GM23248 (cell line): Measurements from ENCODE around the gene ANKS1B. TPM values are rescaled to one million over a fixed set of nuclear protein-coding genes. Genes with fewer than 3 reads are reported as not detected.

Source experiments
- DNase-seq: peaks from one replicate; pipeline ENCODE4 v3.0.0-alpha.2; 2015
- H2AFZ ChIP-seq: fragments of 200-600 bp; sonication (generic); 2 replicates; pipeline ENCODE4 v1.6.1; 2016; ENCODE audit warnings: antibody characterized with exemption
- H3F3A ChIP-seq: fragments of 200-600 bp; sonication (generic); 2 replicates; pipeline ENCODE4 v1.6.1; 2016; ENCODE audit warnings: mild to moderate bottlenecking, antibody characterized with exemption, mixed run types; ENCODE audit not compliant: insufficient read depth
- H3K27ac ChIP-seq: fragments of 200-600 bp; sonication (generic); 2 replicates; pipeline ENCODE4 v1.5.1; 2016; ENCODE audit warnings: mild to moderate bottlenecking
- H3K27me3 ChIP-seq: fragments of 200-600 bp; sonication (generic); replicated peaks from 2 replicates; pipeline ENCODE4 v1.6.1; 2016; ENCODE audit warnings: mild to moderate bottlenecking; ENCODE audit not compliant: insufficient read depth
- H3K36me3 ChIP-seq: fragments of 200-600 bp; sonication (generic); 2 replicates; pipeline ENCODE4 v1.6.1; 2016; ENCODE audit warnings: low read depth, mild to moderate bottlenecking
- H3K4me1 ChIP-seq: fragments of 200-600 bp; sonication (generic); 2 replicates; pipeline ENCODE4 v1.6.1; 2016; ENCODE audit warnings: mild to moderate bottlenecking; ENCODE audit not compliant: insufficient read depth
- H3K4me2 ChIP-seq: fragments of 200-600 bp; sonication (generic); one replicate; pipeline ENCODE4 v1.6.1; 2016; ENCODE audit warnings: mild to moderate bottlenecking; ENCODE audit not compliant: unreplicated experiment
- H3K4me3 ChIP-seq: fragments of 200-600 bp; sonication (generic); 2 replicates; pipeline ENCODE4 v1.5.1; 2016; ENCODE audit warnings: mild to moderate bottlenecking
- H3K79me2 ChIP-seq: fragments of 200-600 bp; sonication (generic); 2 replicates; pipeline ENCODE4 v1.6.1; 2016; ENCODE audit warnings: mild to moderate bottlenecking; ENCODE audit not compliant: insufficient read depth
- H3K9ac ChIP-seq: fragments of 200-600 bp; sonication (generic); 2 replicates; pipeline ENCODE4 v1.6.1; 2016; ENCODE audit warnings: mild to moderate bottlenecking
- H3K9me2 ChIP-seq: fragments of 200-600 bp; sonication (generic); 2 replicates; pipeline ENCODE4 v1.6.1; 2016; ENCODE audit warnings: mixed run types, mild to moderate bottlenecking, moderate library complexity; ENCODE audit not compliant: insufficient read depth
- H3K9me3 ChIP-seq: fragments of 200-600 bp; sonication (generic); one replicate; pipeline ENCODE4 v1.6.1; 2017; ENCODE audit warnings: low read depth
- H4K20me1 ChIP-seq: fragments of 200-600 bp; sonication (generic); 2 replicates; pipeline ENCODE4 v1.6.0; 2016; ENCODE audit not compliant: insufficient read depth
- EZH2 ChIP-seq: fragments of 200-600 bp; sonication (generic); IDR thresholded peaks from 2 replicates; pipeline ENCODE4 v1.6.1; 2018; ENCODE audit warnings: antibody characterized with exemption, mild to moderate bottlenecking; ENCODE audit not compliant: insufficient read depth, poor library complexity, severe bottlenecking
- EZH2phosphoT487 ChIP-seq: fragments of 200-600 bp; sonication (generic); IDR thresholded peaks from 2 replicates; pipeline ENCODE4 v1.6.1; 2018; ENCODE audit warnings: antibody characterized with exemption, moderate library complexity, mild to moderate bottlenecking, low read depth; ENCODE audit not compliant: insufficient read depth
- WGBS, 2 experiments: methylation state at CpG; one replicate each; pipeline ENCODE4 v1.1.6; 2015 to 2017; ENCODE audit warnings: low lambda C conversion rate in 2 of 2, low coverage in 1 of 2; ENCODE audit errors: missing lambda C conversion rate in 2 of 2; 5-methylcytosine and 5-hydroxymethylcytosine counted together
- in situ Hi-C: fragments of 300-500 bp; cut with MboI; formaldehyde crosslinking; loops from 2 replicates; pipeline ENCODE4 v1.15.0; 2020
- polyA plus RNA-seq: library from polyadenylated mRNA; unstranded; fragments of >200 nt; fragmentation: Nextera tagmentation; extraction: Ambion mirVana; gene quantifications from 2 replicates; pipeline ENCODE4 v1.2.1, GENCODE V29; 2016
- total RNA-seq: library from RNA; depleted of rRNA; stranded (reverse); fragments of >200 nt; shearing (Covaris generic); gene quantifications from 2 replicates; pipeline ENCODE4 v1.2.3, GENCODE V29; 2014

ANKS1B gene
- total and polyA plus RNA-seq, 2 experiments from 2014 or later = not detected

DNA sequence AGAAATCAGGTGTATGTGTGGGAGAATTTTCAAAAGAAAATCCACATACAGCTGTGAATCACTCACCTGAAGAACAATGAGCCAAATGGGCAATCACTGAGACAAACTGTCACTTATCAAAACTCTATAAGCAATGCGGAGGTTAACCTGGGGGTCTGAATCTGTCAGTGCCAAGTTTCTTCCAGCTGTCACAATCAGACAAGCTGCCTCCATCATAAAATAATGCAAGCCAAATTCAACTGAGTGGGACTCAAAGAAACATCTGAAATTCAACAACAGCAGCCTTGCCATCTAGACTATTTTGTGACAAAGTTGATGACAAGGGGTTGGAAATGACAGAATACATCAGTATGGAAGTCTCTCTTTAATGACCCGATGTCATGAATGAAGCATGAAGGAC is 276.9 kb downstream of the ANKS1B start:
- H3K9me3 ChIP-seq = no peaks in the 10 kb centered on the region
- no peak overlapping the region for H3K4me3 ChIP-seq
- no peaks in the 10 kb centered on the region for H3K36me3 ChIP-seq
- no peaks in the 10 kb centered on the region for H3K4me1 ChIP-seq
- no peaks in the 10 kb centered on the region for H3F3A ChIP-seq
- no peak overlapping the region for H2AFZ ChIP-seq
- 0 out of 2 replicates have a peak, but pooled peaks cover 3% of the 10 kb centered on the region for H3K9me2 ChIP-seq
- in situ Hi-C loops = no loop called here
- H3K79me2 ChIP-seq = no peaks in the 10 kb centered on the region
- no peak for TF ChIP-seq EZH2
- no peak for TF ChIP-seq EZH2phosphoT487
- 40 to 43% methylated on average over 2 of the region's 2 CpGs for WGBS, 2 experiments
- no peak overlapping the region for H3K4me2 ChIP-seq
- no peaks in the 10 kb centered on the region for H3K27me3 ChIP-seq
- no peak overlapping the region for H3K27ac ChIP-seq
- H3K9ac ChIP-seq = no peak overlapping the region
- no peaks in the 10 kb centered on the region for H4K20me1 ChIP-seq
- DNase-seq = no peak

DNA sequence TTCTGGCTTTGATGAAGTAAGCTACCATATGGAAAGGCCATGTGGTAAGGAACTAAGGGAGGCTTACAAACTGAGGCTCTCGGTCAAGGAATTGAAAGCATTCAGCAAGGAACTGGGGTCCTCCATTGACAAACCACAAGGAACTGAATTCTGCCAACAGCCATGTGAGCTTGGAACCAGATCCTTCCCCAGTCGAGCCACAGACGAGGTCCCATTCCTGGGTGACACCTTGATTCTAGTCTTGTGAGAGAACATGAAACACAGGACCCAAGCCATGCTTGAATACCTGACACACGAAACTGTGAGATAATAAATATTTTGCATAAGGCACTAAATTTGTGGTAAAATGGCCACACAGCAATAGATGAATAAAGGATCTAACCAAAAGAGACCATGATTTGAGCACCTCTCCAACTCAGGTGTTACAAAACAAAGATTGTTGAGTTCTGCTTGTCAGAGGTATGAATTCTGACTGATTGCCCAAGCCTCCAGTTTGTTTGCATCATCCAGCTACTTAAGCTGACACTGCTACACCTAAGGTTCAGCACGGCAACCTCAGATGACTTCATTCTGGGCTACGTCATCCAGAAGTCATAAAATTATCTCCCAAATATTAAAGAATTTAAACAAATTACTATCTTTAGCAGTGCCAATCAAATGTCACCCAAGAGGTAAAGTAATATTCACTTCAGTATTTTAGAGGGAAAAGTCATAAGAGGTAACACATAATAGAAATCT is 277.8 kb downstream of the ANKS1B start:
- no peaks in the 10 kb centered on the region for H4K20me1 ChIP-seq
- 0 out of 2 replicates have a peak, but pooled peaks cover 3% of the 10 kb centered on the region for H3K9me2 ChIP-seq
- in situ Hi-C loops = no loop called here
- TF ChIP-seq EZH2 (no peak), EZH2phosphoT487 (no peak)
- H3K79me2 ChIP-seq = no peaks in the 10 kb centered on the region
- DNase-seq = no peak
- H2AFZ ChIP-seq = no peak overlapping the region
- H3K9me3 ChIP-seq = no peaks in the 10 kb centered on the region
- no peaks in the 10 kb centered on the region for H3K4me1 ChIP-seq
- no peak overlapping the region for H3K27ac ChIP-seq
- H3F3A ChIP-seq = no peaks in the 10 kb centered on the region
- no peak overlapping the region for H3K4me2 ChIP-seq
- no peak overlapping the region for H3K9ac ChIP-seq
- H3K36me3 ChIP-seq = no peaks in the 10 kb centered on the region
- 39 to 48% methylated on average over 6 of the region's 6 CpGs for WGBS, 2 experiments
- no peak overlapping the region for H3K4me3 ChIP-seq
- H3K27me3 ChIP-seq = no peaks in the 10 kb centered on the region

DNA sequence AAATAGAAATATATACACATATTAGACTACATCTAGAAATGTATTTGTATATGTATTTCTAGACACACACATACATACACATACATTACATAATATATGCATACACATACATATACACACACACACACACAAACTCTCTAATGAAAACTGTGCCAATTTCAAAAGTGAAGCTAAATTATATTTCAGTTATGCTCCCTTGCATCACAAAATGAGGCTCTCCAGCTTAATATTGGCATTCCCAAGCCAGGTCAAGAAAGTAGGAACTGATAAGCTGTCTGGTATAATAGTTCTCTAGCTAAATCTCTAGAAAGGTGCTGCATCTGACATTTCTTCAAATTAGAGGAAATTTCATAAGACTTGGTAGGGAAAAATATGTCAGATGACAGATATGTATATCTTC is 280.3 kb downstream of the ANKS1B start:
- no peak overlapping the region for H2AFZ ChIP-seq
- no peaks in the 10 kb centered on the region for H3K27me3 ChIP-seq
- H3K9ac ChIP-seq = no peak overlapping the region
- no peaks in the 10 kb centered on the region for H3K79me2 ChIP-seq
- no peak overlapping the region for H3K27ac ChIP-seq
- no peaks in the 10 kb centered on the region for H4K20me1 ChIP-seq
- H3K4me1 ChIP-seq = no peaks in the 10 kb centered on the region
- no peak overlapping the region for H3K4me3 ChIP-seq
- no peaks in the 10 kb centered on the region for H3K9me3 ChIP-seq
- H3K4me2 ChIP-seq = no peak overlapping the region
- H3K36me3 ChIP-seq = no peaks in the 10 kb centered on the region
- no peak for DNase-seq
- in situ Hi-C loops = no loop called here
- TF ChIP-seq EZH2phosphoT487 (no peak), EZH2 (no peak)
- H3F3A ChIP-seq = no peaks in the 10 kb centered on the region
- H3K9me2 ChIP-seq = 0 out of 2 replicates have a peak, but pooled peaks cover 3% of the 10 kb centered on the region

DNA sequence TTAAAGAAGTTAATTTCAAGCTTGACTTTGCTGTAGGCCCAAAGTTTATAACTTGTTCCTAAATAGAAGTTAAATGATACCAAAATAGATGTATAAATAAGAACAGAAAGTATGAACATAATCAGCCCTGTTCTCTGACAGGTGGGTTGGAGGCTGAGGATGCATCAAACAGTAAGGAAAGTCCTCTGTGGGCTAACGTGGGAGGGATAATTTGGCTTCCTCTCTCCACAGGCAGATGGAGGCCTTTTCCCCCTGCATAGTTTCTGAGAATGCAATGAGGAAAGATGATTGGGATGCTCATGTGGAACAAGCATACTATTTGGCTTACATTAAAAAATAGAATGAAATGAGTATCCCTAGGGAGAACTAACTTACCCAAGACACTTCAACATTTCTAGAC is 280.7 kb downstream of the ANKS1B start:
- no peak overlapping the region for H3K4me3 ChIP-seq
- 0 out of 2 replicates have a peak, but pooled peaks cover 3% of the 10 kb centered on the region for H3K9me2 ChIP-seq
- H3F3A ChIP-seq = no peaks in the 10 kb centered on the region
- no peaks in the 10 kb centered on the region for H3K36me3 ChIP-seq
- no peaks in the 10 kb centered on the region for H3K79me2 ChIP-seq
- no peak overlapping the region for H3K9ac ChIP-seq
- H3K4me2 ChIP-seq = no peak overlapping the region
- no peaks in the 10 kb centered on the region for H3K9me3 ChIP-seq
- DNase-seq = no peak
- no peak overlapping the region for H3K27ac ChIP-seq
- in situ Hi-C loops = no loop called here
- H3K4me1 ChIP-seq = no peaks in the 10 kb centered on the region
- WGBS, 2 experiments = 8 to 14% methylated on average over 1 of the region's 1 CpG
- no peaks in the 10 kb centered on the region for H4K20me1 ChIP-seq
- no peak overlapping the region for H2AFZ ChIP-seq
- TF ChIP-seq EZH2 = no peak
- no peak for TF ChIP-seq EZH2phosphoT487
- H3K27me3 ChIP-seq = no peaks in the 10 kb centered on the region
